ENCODE data around the gene TSPAN31.

GRCh38 chr12:57743769-57744168 is 1.1 kb upstream of the TSPAN31 start:
- TF ChIP-seq POLR2A (IDR thresholded peaks at IDR 0.05) = no peak
- TF ChIP-seq CTCF (IDR thresholded peaks at IDR 0.05) = no peak

Data from sigmoid colon (tissue), 3 donors.